ENCODE results near the gene MAP1S.

DNA sequence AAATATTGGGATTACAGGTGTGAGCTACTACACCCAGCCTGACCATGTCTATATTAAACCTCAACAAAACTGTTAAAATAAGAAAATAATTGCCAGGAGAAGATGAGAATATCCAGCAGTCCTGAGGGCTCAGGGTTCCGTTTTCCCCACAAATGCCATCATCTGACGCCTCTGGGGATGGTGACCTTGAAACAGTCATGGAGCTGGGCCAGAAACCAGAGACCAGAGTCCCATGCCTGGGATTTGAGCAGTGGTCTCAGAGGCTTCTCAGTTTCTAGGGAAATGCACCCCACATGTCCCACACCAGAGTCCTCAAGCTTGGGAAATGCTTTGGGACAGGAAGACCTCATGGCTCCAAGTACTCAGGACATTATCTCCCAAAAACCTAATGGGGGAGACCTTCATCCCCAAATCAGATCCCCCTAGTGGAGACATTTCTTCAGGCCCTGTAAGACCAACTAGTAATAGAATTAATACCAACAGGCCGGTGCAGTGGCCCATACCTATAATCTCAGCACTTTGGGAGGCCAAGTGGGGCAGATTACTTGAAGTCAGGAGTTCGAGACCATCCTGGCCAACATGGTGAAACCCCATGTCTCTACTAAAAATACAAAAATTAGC is 2.9 kb upstream of the MAP1S start:
- no peak for TF ChIP-seq GATA2 (IDR thresholded peaks at IDR 0.05; ENCODE audit: low read depth, low read length)
- no peak for TF ChIP-seq GATA3 (IDR thresholded peaks at IDR 0.05; ENCODE audit: low read depth, low read length)
